GM12878 (cell line): Measurements from ENCODE around the gene ILRUN. TPM values are rescaled to one million over a fixed set of nuclear protein-coding genes. Genes with fewer than 3 reads are reported as not detected.

ENCODE experiments used
- ATAC-seq: fragments of 200-7000 bp; cut with Tn5 transposase; 3 replicates; pipeline ENCODE4 v1.9.1; 2020; ENCODE audit warnings: mild to moderate bottlenecking, moderate library complexity
- BruUV-seq: library from RNA; stranded (reverse); fragments of 400-500 nt; replicated peaks from 2 replicates; lab custom pipeline; 2021; lab: Mats Ljungman, UMichigan
- CTCF ChIA-PET: fragments of 300-600 bp; sonication (Branson Sonifier 250); formaldehyde crosslinking; extraction: SDS; loops from one replicate; lab custom pipeline; 2021; ENCODE audit warnings: inconsistent platforms; lab: Yijun Ruan, JAX
- POLR2A ChIA-PET: fragments of 350-600 bp; formaldehyde crosslinking; extraction: SDS; loops from one replicate; lab custom pipeline; 2021; ENCODE audit warnings: inconsistent platforms; lab: Charles Lee
- RAD21 ChIA-PET: fragments of 300-600 bp; sonication (Branson Sonifier 250); formaldehyde crosslinking; loops from one replicate; lab custom pipeline; 2023; ENCODE audit warnings: antibody characterized with exemption; ENCODE audit not compliant: unreplicated experiment; lab: Charles Lee
- SMC1A ChIA-PET: fragments of 300-600 bp; sonication (Branson Sonifier 250); formaldehyde crosslinking; loops from one replicate; lab custom pipeline; 2023; ENCODE audit not compliant: unreplicated experiment, uncharacterized antibody; lab: Charles Lee
- DNase-seq: peaks from one replicate; pipeline ENCODE4 v3.0.0-alpha.2; 2011; ENCODE audit warnings: low read depth, low spot score
- FAIRE-seq: peaks from 3 replicates; lab custom pipeline; 2011; peaks lifted over from hg19 to GRCh38; lab: Jason Lieb, UNC
- H2AFZ ChIP-seq: 2 replicates; pipeline ENCODE4 v1.6.0; 2011; ENCODE audit warnings: low read depth, low read length, control low read depth; ENCODE audit not compliant: control insufficient read depth
- H3K27ac ChIP-seq: 2 replicates; pipeline ENCODE4 v1.5.1; 2011; ENCODE audit warnings: control low read depth; ENCODE audit not compliant: control insufficient read depth, insufficient read depth
- H3K27me3 ChIP-seq, 2 experiments: replicated peaks in 1 of 2; 2 replicates each; pipeline versions ENCODE4 v1.6.0 to v1.6.1; 2011; ENCODE audit warnings: low read length in 1 of 2; ENCODE audit not compliant: control insufficient read depth in 2 of 2, insufficient read depth in 2 of 2
- H3K36me3 ChIP-seq, 2 experiments: 2 replicates each; pipeline ENCODE4 v1.5.1; 2011; ENCODE audit warnings: low read length in 1 of 2; ENCODE audit not compliant: control insufficient read depth in 2 of 2, insufficient read depth in 2 of 2
- H3K4me1 ChIP-seq: 2 replicates; pipeline ENCODE4 v1.6.1; 2011; ENCODE audit warnings: mild to moderate bottlenecking, low read length, moderate library complexity, mixed read lengths; ENCODE audit not compliant: control insufficient read depth, insufficient read depth
- H3K4me2 ChIP-seq: 2 replicates; pipeline ENCODE4 v1.6.0; 2011; ENCODE audit warnings: control low read depth; ENCODE audit not compliant: control insufficient read depth, insufficient read depth
- H3K4me3 ChIP-seq: fragments of 200-600 bp; sonication (generic); 2 replicates; pipeline ENCODE4 v1.5.1; 2016
- H3K79me2 ChIP-seq: 2 replicates; pipeline ENCODE4 v1.6.0; 2011; ENCODE audit warnings: low read length; ENCODE audit not compliant: control insufficient read depth, insufficient read depth
- H3K9ac ChIP-seq: 2 replicates; pipeline ENCODE4 v1.8.0; 2011; ENCODE audit warnings: low read length, control low read depth, mixed read lengths; ENCODE audit not compliant: control insufficient read depth, insufficient read depth
- H3K9me3 ChIP-seq: replicated peaks from 3 replicates; pipeline ENCODE4 v1.5.1; 2011; ENCODE audit warnings: mild to moderate bottlenecking, low read length; ENCODE audit not compliant: control insufficient read depth, insufficient read depth
- H4K20me1 ChIP-seq: 2 replicates; pipeline ENCODE4 v1.6.0; 2011; ENCODE audit not compliant: control insufficient read depth, insufficient read depth
- CHD4 ChIP-seq: fragments of 200-600 bp; sonication (generic); IDR thresholded peaks from 2 replicates; pipeline ENCODE4 v1.6.1; 2016; ENCODE audit warnings: mild to moderate bottlenecking
- EZH2 ChIP-seq: IDR thresholded peaks from 2 replicates; pipeline ENCODE4 v1.6.1; 2012; ENCODE audit warnings: low read depth, mild to moderate bottlenecking, control low read depth, inconsistent platforms, low read length, borderline replicate concordance; ENCODE audit not compliant: control insufficient read depth
- IKZF1 ChIP-seq: fragments of 450-650 bp; conservative IDR thresholded peaks from 2 replicates; pipeline ENCODE4 v1.6.1; 2017; ENCODE audit warnings: antibody characterized with exemption, mild to moderate bottlenecking
- MLLT1 ChIP-seq: fragments of 450-650 bp; IDR thresholded peaks from 2 replicates; pipeline ENCODE4 v1.6.1; 2016; ENCODE audit warnings: mild to moderate bottlenecking
- NR2C1 ChIP-seq: fragments of 450-650 bp; IDR thresholded peaks from 2 replicates; pipeline ENCODE4 v1.6.1; 2017; ENCODE audit warnings: antibody characterized with exemption, mild to moderate bottlenecking, moderate library complexity
- PBX3 ChIP-seq: IDR thresholded peaks from 2 replicates; pipeline ENCODE4 v1.6.1; 2011; ENCODE audit warnings: mild to moderate bottlenecking, low read depth, low read length, moderate library complexity; ENCODE audit not compliant: insufficient replicate concordance
- STAT3 ChIP-seq: IDR thresholded peaks from 2 replicates; pipeline ENCODE4 v1.6.1; 2011; ENCODE audit warnings: low read depth, low read length, improper control_type of control experiment
- whole genome bisulfite sequencing: methylation state at CpG from one replicate; pipeline ENCODE4 v1.1.6; 2016; ENCODE audit warnings: low lambda C conversion rate; ENCODE audit not compliant: insufficient replicate concordance, insufficient coverage; ENCODE audit errors: missing lambda C conversion rate; 5-methylcytosine and 5-hydroxymethylcytosine counted together
- in situ Hi-C: fragments of 300-500 bp; cut with MboI; formaldehyde crosslinking; loops from 9 replicates; pipeline ENCODE4 v1.14.3; 2018; ENCODE audit warnings: mixed read lengths
- intact Hi-C: fragments of 100-400 bp; cut with micrococcal nuclease; formaldehyde crosslinking; loops from one replicate; pipeline ENCODE4 v1.14.2; 2022; ENCODE audit not compliant: unreplicated experiment
- polyA plus RNA-seq, 11 experiments: library from polyadenylated mRNA; depleted of rRNA in 4 of 11; unstranded in 6 of 11; stranded (reverse) in 5 of 11; fragments of >200 nt; fragmentation: Nextera tagmentation in 4 of 11; fragmentation: Illumina TruSeq in 1 of 11; extraction: Ambion mirVana in 4 of 11; extraction: Trizol in 1 of 11; gene quantifications; 1 replicate in 1 of 11; 2 replicates in 10 of 11; pipeline versions ENCODE4 v1.2.1 to v1.2.3, GENCODE V29; 2011 to 2016; ENCODE audit warnings: inconsistent platforms in 2 of 11, missing spikeins in 2 of 11, low read depth in 1 of 11
- total RNA-seq, 4 experiments: library from RNA; depleted of rRNA in 3 of 4; stranded (reverse); fragments of >200 nt in 3 of 4; fragmentation: Illumina TruSeq in 1 of 4; extraction: Trizol in 1 of 4; gene quantifications; 2 replicates each; pipeline versions ENCODE4 v1.2.1 to v1.2.3, GENCODE V29; 2013 to 2021

ILRUN gene
- total and polyA plus RNA-seq, 10 of the 15 experiments (the other 5 are each of a cell fraction or from before 2014, with no cell fraction given), result 21.0 to 114 (median 48.9) TPM

GRCh38 chr6:34742094-34742493 is 45.5 kb upstream of the ILRUN start:
- DNase-seq (no peak), FAIRE-seq (no peak), ATAC-seq (no peak)
- Histone ChIP-seq H3K4me2 (no peak overlapping the region), H3K36me3 (no peaks in the 10 kb centered on the region), H3K4me1 (no peaks in the 10 kb centered on the region), H3K79me2 (no peaks in the 10 kb centered on the region), H3K4me3 (no peak overlapping the region), H3K9ac (no peak overlapping the region), H2AFZ (no peak overlapping the region), H3K9me3 (no peaks in the 10 kb centered on the region), H4K20me1 (no peaks in the 10 kb centered on the region), H3K27me3 (no peaks in the 10 kb centered on the region), H3K27ac (no peak overlapping the region)
- WGBS, result 88% methylated on average over 4 of the region's 4 CpGs
- TF ChIP-seq STAT3, result no peak
- no peak for TF ChIP-seq EZH2
- TF ChIP-seq NR2C1, result no peak
- no peak for TF ChIP-seq MLLT1
- TF ChIP-seq IKZF1, result no peak
- no peak for TF ChIP-seq PBX3
- no peak for TF ChIP-seq CHD4
- intact Hi-C loops, result no loop called here
- ChIA-PET CTCF (interaction anchor here (1.0 to 1.1 kb wide), 2 partner anchors 14 to 99 kb away, joined by 3 read pairs; no protein-coding TSS in a partner anchor), RAD21 (no interaction called here), POLR2A (interaction anchor here (0.7 kb wide), 1 partner anchor 1573 kb away, joined by 3 read pairs; no protein-coding TSS in a partner anchor), SMC1A (interaction anchor here (0.6 kb wide), 1 partner anchor 61 kb away, joined by 3 read pairs; no protein-coding TSS in a partner anchor)
- no TSS peak for BruUV-seq
- in situ Hi-C loops, result no loop called here
